ENCODE results near the gene BEND5. TPM values are rescaled to one million over a fixed set of nuclear protein-coding genes. Genes with fewer than 3 reads are reported as not detected.

Gene BEND5
- total and polyA plus RNA-seq, 2 donors (not counting 1 experiment from before 2014, with no cell fraction given), result 0.39 TPM; not detected in 1

- Histone ChIP-seq H3K9ac (ENCODE audit: insufficient read depth, low read length) (no peak overlapping the region), H3K9me3 (ENCODE audit: control insufficient read depth, insufficient read depth, low read depth, low read length) (no peaks in the 10 kb centered on the region), H3K4me1 (ENCODE audit: control insufficient read depth, extremely low read depth, insufficient read depth, low read length) (no peaks in the 10 kb centered on the region), H2AFZ (ENCODE audit: low read length) (no peak overlapping the region), H4K20me1 (ENCODE audit: control insufficient read depth, extremely low read depth, insufficient read depth, low read length) (no peaks in the 10 kb centered on the region), H3K79me2 (ENCODE audit: control insufficient read depth, insufficient read depth, low read length) (no peaks in the 10 kb centered on the region), H3K27me3 (ENCODE audit: control insufficient read depth, insufficient read depth, low read length) (peaks cover 9% of the 10 kb centered on the region), H3K36me3 (ENCODE audit: control insufficient read depth, insufficient read depth, low read length) (no peaks in the 10 kb centered on the region), H3K4me3 (replicated peaks in 1 of 4; ENCODE audit: control extremely low read depth in 1 of 4, insufficient read depth in 1 of 4, low read depth in 3 of 4, low read length in 4 of 4) (no peak overlapping the region), H3K27ac (ENCODE audit: insufficient read depth, low read length) (no peak overlapping the region), H3K4me2 (ENCODE audit: extremely low read depth, insufficient read depth, low read length) (no peak overlapping the region)
- DNase-seq (ENCODE audit: low read depth in 2 of 2), result no peak
- TF ChIP-seq EZH2 (IDR thresholded peaks at IDR 0.05; ENCODE audit: low read length, missing control alignments), result no peak
- TF ChIP-seq, protein P1, sequence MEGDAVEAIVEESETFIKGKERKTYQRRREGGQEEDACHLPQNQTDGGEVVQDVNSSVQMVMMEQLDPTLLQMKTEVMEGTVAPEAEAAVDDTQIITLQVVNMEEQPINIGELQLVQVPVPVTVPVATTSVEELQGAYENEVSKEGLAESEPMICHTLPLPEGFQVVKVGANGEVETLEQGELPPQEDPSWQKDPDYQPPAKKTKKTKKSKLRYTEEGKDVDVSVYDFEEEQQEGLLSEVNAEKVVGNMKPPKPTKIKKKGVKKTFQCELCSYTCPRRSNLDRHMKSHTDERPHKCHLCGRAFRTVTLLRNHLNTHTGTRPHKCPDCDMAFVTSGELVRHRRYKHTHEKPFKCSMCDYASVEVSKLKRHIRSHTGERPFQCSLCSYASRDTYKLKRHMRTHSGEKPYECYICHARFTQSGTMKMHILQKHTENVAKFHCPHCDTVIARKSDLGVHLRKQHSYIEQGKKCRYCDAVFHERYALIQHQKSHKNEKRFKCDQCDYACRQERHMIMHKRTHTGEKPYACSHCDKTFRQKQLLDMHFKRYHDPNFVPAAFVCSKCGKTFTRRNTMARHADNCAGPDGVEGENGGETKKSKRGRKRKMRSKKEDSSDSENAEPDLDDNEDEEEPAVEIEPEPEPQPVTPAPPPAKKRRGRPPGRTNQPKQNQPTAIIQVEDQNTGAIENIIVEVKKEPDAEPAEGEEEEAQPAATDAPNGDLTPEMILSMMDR (conservative IDR thresholded peaks at IDR 0.05 in 1 of 2, IDR thresholded peaks at IDR 0.05 in 1 of 2; ENCODE audit: low read depth in 1 of 2, low read length in 2 of 2), result no peak
Measured at GRCh38 chr1:48772211-48772610, 4.5 kb downstream of the BEND5 start.

DNA sequence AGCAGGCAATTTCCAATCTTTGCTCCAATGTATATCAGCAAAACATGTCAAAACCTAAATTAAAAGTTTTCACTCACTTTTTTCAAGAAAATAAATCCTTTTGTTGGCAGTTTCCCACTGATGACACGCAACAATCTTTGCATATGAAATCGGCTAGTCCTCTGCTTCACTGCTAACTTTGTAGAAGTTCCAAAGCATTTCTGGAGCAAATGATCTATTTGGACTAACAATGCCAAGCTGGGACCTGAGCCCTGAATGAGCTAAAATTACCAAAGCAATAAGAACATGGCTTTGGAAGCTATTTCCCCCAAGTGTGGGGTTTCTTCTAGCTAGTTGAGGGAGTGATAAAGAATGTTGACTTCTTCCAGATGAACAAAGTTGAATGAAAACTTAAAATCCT is 5.1 kb downstream of the BEND5 start:
- H3K79me2 ChIP-seq (ENCODE audit: control insufficient read depth, insufficient read depth, low read length), result no peaks in the 10 kb centered on the region
- H3K4me3 ChIP-seq (replicated peaks in 1 of 4; ENCODE audit: control extremely low read depth in 1 of 4, insufficient read depth in 1 of 4, low read depth in 3 of 4, low read length in 4 of 4), result no peak overlapping the region
- H3K27ac ChIP-seq (ENCODE audit: insufficient read depth, low read length), result no peak overlapping the region
- no peak for TF ChIP-seq EZH2 (IDR thresholded peaks at IDR 0.05; ENCODE audit: low read length, missing control alignments)
- TF ChIP-seq, protein P1 (conservative IDR thresholded peaks at IDR 0.05 in 1 of 2, IDR thresholded peaks at IDR 0.05 in 1 of 2; ENCODE audit: low read depth in 1 of 2, low read length in 2 of 2), result no peak
- H3K27me3 ChIP-seq (ENCODE audit: control insufficient read depth, insufficient read depth, low read length), result peaks cover 9% of the 10 kb centered on the region
- no peaks in the 10 kb centered on the region for H3K36me3 ChIP-seq (ENCODE audit: control insufficient read depth, insufficient read depth, low read length)
- H2AFZ ChIP-seq (ENCODE audit: low read length), result no peak overlapping the region
- H3K4me1 ChIP-seq (ENCODE audit: control insufficient read depth, extremely low read depth, insufficient read depth, low read length), result no peaks in the 10 kb centered on the region
- H3K4me2 ChIP-seq (ENCODE audit: extremely low read depth, insufficient read depth, low read length), result no peak overlapping the region
- no peak overlapping the region for H3K9ac ChIP-seq (ENCODE audit: insufficient read depth, low read length)
- no peak for DNase-seq (ENCODE audit: low read depth in 2 of 2)
- H4K20me1 ChIP-seq (ENCODE audit: control insufficient read depth, extremely low read depth, insufficient read depth, low read length), result no peaks in the 10 kb centered on the region
- H3K9me3 ChIP-seq (ENCODE audit: control insufficient read depth, insufficient read depth, low read depth, low read length), result no peaks in the 10 kb centered on the region

GRCh38 chr1:48767975-48768510 is 8.6 kb downstream of the BEND5 start:
- Histone ChIP-seq H3K27me3 (ENCODE audit: control insufficient read depth, insufficient read depth, low read length) (no peaks in the 10 kb centered on the region), H3K9ac (ENCODE audit: insufficient read depth, low read length) (no peak overlapping the region), H4K20me1 (ENCODE audit: control insufficient read depth, extremely low read depth, insufficient read depth, low read length) (no peaks in the 10 kb centered on the region), H3K4me2 (ENCODE audit: extremely low read depth, insufficient read depth, low read length) (no peak overlapping the region), H3K9me3 (ENCODE audit: control insufficient read depth, insufficient read depth, low read depth, low read length) (no peaks in the 10 kb centered on the region), H3K27ac (ENCODE audit: insufficient read depth, low read length) (no peak overlapping the region), H3K79me2 (ENCODE audit: control insufficient read depth, insufficient read depth, low read length) (no peaks in the 10 kb centered on the region), H2AFZ (ENCODE audit: low read length) (no peak overlapping the region), H3K36me3 (ENCODE audit: control insufficient read depth, insufficient read depth, low read length) (no peaks in the 10 kb centered on the region), H3K4me1 (ENCODE audit: control insufficient read depth, extremely low read depth, insufficient read depth, low read length) (no peaks in the 10 kb centered on the region), H3K4me3 (replicated peaks in 1 of 4; ENCODE audit: control extremely low read depth in 1 of 4, insufficient read depth in 1 of 4, low read depth in 3 of 4, low read length in 4 of 4) (no peak overlapping the region)
- peak; percentile 24 to 78 for DNase-seq (ENCODE audit: low read depth in 2 of 2)
- no peak for TF ChIP-seq EZH2 (IDR thresholded peaks at IDR 0.05; ENCODE audit: low read length, missing control alignments)
- TF ChIP-seq, protein P1 (conservative IDR thresholded peaks at IDR 0.05 in 1 of 2, IDR thresholded peaks at IDR 0.05 in 1 of 2; ENCODE audit: low read depth in 1 of 2, low read length in 2 of 2), result no peak

Data from fibroblast of lung (primary cell).